WTC11 (cell line): ENCODE measurements around the gene SYPL1. TPM values are rescaled to one million over a fixed set of nuclear protein-coding genes. Genes with fewer than 3 reads are reported as not detected.

Source experiments
- ATAC-seq: fragments of 200-7000 bp; cut with Tn5 transposase; 2 replicates; pipeline ENCODE4 v1.10.0; 2021; ENCODE audit warnings: mild to moderate bottlenecking, moderate library complexity
- CTCF ChIA-PET: fragments of 300-600 bp; sonication (Branson Sonifier 250); formaldehyde crosslinking; loops from one replicate; lab custom pipeline; 2021; ENCODE audit warnings: antibody characterized with exemption; lab: Charles Lee
- POLR2A ChIA-PET: fragments of 350-600 bp; sonication (Branson Sonifier 250); formaldehyde crosslinking; loops from one replicate; lab custom pipeline; 2021; ENCODE audit warnings: antibody characterized with exemption; lab: Charles Lee
- DNase-seq: peaks from one replicate; pipeline ENCODE4 v3.0.0; 2021; ENCODE audit warnings: low spot score
- H3K27ac Mint-ChIP-seq: 2 replicates; pipeline ENCODE4 v1.8.0; 2021; ENCODE audit warnings: mixed read lengths
- H3K27me3 Mint-ChIP-seq: 2 replicates; pipeline ENCODE4 v1.8.0; 2021; ENCODE audit warnings: low read depth, mild to moderate bottlenecking, moderate library complexity, mixed read lengths
- H3K36me3 Mint-ChIP-seq: 2 replicates; pipeline ENCODE4 v1.8.0; 2021; ENCODE audit warnings: mixed read lengths
- H3K4me1 Mint-ChIP-seq: 2 replicates; pipeline ENCODE4 v1.8.0; 2022; ENCODE audit warnings: mixed read lengths
- H3K4me3 Mint-ChIP-seq: 2 replicates; pipeline ENCODE4 v1.8.0; 2021; ENCODE audit warnings: mild to moderate bottlenecking, moderate library complexity, mixed read lengths
- H3K9me3 Mint-ChIP-seq: 2 replicates; pipeline ENCODE4 v1.8.0; 2021; ENCODE audit warnings: mixed read lengths
- CBFB ChIP-seq: sonication (generic); formaldehyde crosslinking; IDR thresholded peaks from 2 replicates; pipeline ENCODE4 v1.8.1; 2022; ENCODE audit warnings: mild to moderate bottlenecking, low read depth, missing genetic modification reagents
- CREB1 ChIP-seq: sonication (generic); formaldehyde crosslinking; IDR thresholded peaks from 2 replicates; pipeline ENCODE4 v1.8.0; 2023; ENCODE audit warnings: mild to moderate bottlenecking, missing genetic modification reagents
- HMGA2 ChIP-seq: fragments of 250-450 bp; sonication (Bioruptor Pico); IDR thresholded peaks from 2 replicates; pipeline ENCODE4 v1.4.0; 2021; ENCODE audit warnings: mild to moderate bottlenecking, moderate library complexity
- JAZF1 ChIP-seq: fragments of 250-450 bp; sonication (Bioruptor Pico); IDR thresholded peaks from 2 replicates; pipeline ENCODE4 v1.9.0; 2021; ENCODE audit warnings: moderate library complexity, mild to moderate bottlenecking, inconsistent platforms
- MXD4 ChIP-seq: fragments of 250-450 bp; sonication (Bioruptor Pico); IDR thresholded peaks from 2 replicates; pipeline ENCODE4 v1.8.0; 2021; ENCODE audit warnings: mild to moderate bottlenecking, moderate library complexity, borderline replicate concordance
- NFATC4 ChIP-seq: fragments of 250-450 bp; sonication (Bioruptor Pico); IDR thresholded peaks from 2 replicates; pipeline ENCODE4 v1.9.0; 2021; ENCODE audit warnings: mild to moderate bottlenecking
- SMAD4 ChIP-seq: sonication (generic); formaldehyde crosslinking; IDR thresholded peaks from 2 replicates; pipeline ENCODE4 v1.8.0; 2022; ENCODE audit warnings: mild to moderate bottlenecking, missing genetic modification reagents
- TCF7 ChIP-seq: sonication (generic); formaldehyde crosslinking; IDR thresholded peaks from 2 replicates; pipeline ENCODE4 v1.8.0; 2022; ENCODE audit warnings: mild to moderate bottlenecking, low read depth, missing genetic modification reagents, moderate library complexity
- ZNF232 ChIP-seq: sonication (generic); formaldehyde crosslinking; IDR thresholded peaks from 2 replicates; pipeline ENCODE4 v1.8.0; 2022; ENCODE audit warnings: mild to moderate bottlenecking, missing genetic modification reagents
- ZNF671 ChIP-seq: fragments of 250-450 bp; sonication (Bioruptor Pico); IDR thresholded peaks from 2 replicates; pipeline ENCODE4 v1.8.0; 2021; ENCODE audit warnings: mild to moderate bottlenecking
- total RNA-seq: library from RNA; stranded (reverse); gene quantifications from 3 replicates; pipeline ENCODE4 v1.2.3, GENCODE V29; 2021
- TF ChIP-seq, protein P1 (sequence below): sonication (generic); formaldehyde crosslinking; IDR thresholded peaks from 2 replicates; pipeline ENCODE4 v1.8.0; 2023; ENCODE audit warnings: missing genetic modification reagents
- TF ChIP-seq, protein P2 (sequence below): sonication (generic); formaldehyde crosslinking; IDR thresholded peaks from 2 replicates; pipeline ENCODE4 v1.8.1; 2022; ENCODE audit warnings: missing genetic modification reagents, borderline replicate concordance
- TF ChIP-seq, protein P3 (sequence below): sonication (generic); formaldehyde crosslinking; IDR thresholded peaks from 2 replicates; pipeline ENCODE4 v1.8.1; 2022; ENCODE audit warnings: low read depth, mild to moderate bottlenecking, moderate library complexity, missing genetic modification reagents, borderline replicate concordance
- TF ChIP-seq, protein P4 (sequence below): fragments of 200-600 bp; IDR thresholded peaks from 2 replicates; pipeline ENCODE4 v1.8.0; 2022; ENCODE audit warnings: antibody characterized with exemption
- TF ChIP-seq, protein P5 (sequence below): sonication (generic); formaldehyde crosslinking; IDR thresholded peaks from 2 replicates; pipeline ENCODE4 v1.8.1; 2022; ENCODE audit warnings: mild to moderate bottlenecking, missing genetic modification reagents, moderate library complexity, borderline replicate concordance
- TF ChIP-seq, protein P6 (sequence below): fragments of 250-450 bp; sonication (Bioruptor Pico); IDR thresholded peaks from 2 replicates; pipeline ENCODE4 v1.9.0; 2021; ENCODE audit warnings: moderate library complexity, mild to moderate bottlenecking, inconsistent platforms, borderline replicate concordance
- TF ChIP-seq, protein P7 (sequence below): sonication (generic); formaldehyde crosslinking; IDR thresholded peaks from 2 replicates; pipeline ENCODE4 v1.8.1; 2023; ENCODE audit warnings: mild to moderate bottlenecking, missing genetic modification reagents
- TF ChIP-seq, protein P8 (sequence below): sonication (generic); formaldehyde crosslinking; IDR thresholded peaks from 2 replicates; pipeline ENCODE4 v1.8.0; 2022; ENCODE audit warnings: mild to moderate bottlenecking, missing genetic modification reagents

The SYPL1 gene
- total RNA-seq, 1 experiment from 2014 or later = 54.8 TPM

DNA sequence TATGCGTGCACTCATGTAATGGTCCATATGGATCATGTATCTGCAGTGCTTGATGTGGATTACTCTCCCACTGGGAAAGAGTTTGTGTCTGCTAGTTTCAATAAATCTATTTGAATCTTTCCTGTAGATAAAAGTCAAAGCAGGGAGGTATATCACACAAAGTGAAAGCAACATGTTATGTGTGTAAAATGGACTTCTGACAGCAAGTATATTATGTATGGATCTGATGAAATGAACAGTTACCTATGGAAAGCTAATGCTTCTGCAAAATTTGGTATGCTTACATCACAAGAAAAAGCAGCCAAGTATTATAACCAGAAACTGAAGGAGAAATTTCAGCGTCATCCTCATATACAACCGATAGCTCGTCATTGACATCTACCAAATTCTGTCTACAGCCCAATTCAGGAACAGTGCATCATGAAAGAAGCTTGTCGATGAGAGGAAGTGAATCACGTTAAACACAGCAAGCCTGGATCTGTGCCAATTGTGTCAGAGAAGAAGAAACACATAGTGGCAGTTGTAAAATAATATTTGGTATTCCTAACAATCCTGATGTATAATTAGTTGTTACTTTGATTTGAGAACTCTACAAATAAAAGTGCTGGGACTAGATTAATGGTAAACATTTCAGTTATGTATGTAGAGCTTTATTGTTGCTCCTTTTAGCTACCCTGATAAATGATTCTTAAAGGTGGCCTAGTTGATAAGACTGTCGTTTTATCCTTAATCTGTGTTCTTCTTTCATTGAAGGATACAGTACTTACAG is 14.2 kb upstream of the SYPL1 start:
- Mint-ChIP-seq H3K4me1 (peaks cover 10% of the 10 kb centered on the region; the same call in 1 of the 2 replicates), H3K36me3 (no peaks in the 10 kb centered on the region), H3K27ac (no peak overlapping the region)
- ChIA-PET POLR2A (no interaction called here), CTCF (interaction anchor here (0.6 kb wide), 1 partner anchor 28 kb away, joined by 3 read pairs; no protein-coding TSS in a partner anchor)
- TF ChIP-seq, protein P1, sequence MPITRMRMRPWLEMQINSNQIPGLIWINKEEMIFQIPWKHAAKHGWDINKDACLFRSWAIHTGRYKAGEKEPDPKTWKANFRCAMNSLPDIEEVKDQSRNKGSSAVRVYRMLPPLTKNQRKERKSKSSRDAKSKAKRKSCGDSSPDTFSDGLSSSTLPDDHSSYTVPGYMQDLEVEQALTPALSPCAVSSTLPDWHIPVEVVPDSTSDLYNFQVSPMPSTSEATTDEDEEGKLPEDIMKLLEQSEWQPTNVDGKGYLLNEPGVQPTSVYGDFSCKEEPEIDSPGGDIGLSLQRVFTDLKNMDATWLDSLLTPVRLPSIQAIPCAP = no peak
- TF ChIP-seq CREB1 (CRISPR knock-in tag) (no peak), CBFB (CRISPR knock-in tag) (no peak), TCF7 (CRISPR knock-in tag) (no peak), ZNF671 (CRISPR knock-in tag) (no peak), ZNF232 (CRISPR knock-in tag) (no peak), HMGA2 (CRISPR knock-in tag) (no peak), JAZF1 (CRISPR knock-in tag) (no peak), NFATC4 (CRISPR knock-in tag) (no peak), MXD4 (CRISPR knock-in tag) (no peak), SMAD4 (CRISPR knock-in tag) (no peak)
- TF ChIP-seq, protein P2, sequence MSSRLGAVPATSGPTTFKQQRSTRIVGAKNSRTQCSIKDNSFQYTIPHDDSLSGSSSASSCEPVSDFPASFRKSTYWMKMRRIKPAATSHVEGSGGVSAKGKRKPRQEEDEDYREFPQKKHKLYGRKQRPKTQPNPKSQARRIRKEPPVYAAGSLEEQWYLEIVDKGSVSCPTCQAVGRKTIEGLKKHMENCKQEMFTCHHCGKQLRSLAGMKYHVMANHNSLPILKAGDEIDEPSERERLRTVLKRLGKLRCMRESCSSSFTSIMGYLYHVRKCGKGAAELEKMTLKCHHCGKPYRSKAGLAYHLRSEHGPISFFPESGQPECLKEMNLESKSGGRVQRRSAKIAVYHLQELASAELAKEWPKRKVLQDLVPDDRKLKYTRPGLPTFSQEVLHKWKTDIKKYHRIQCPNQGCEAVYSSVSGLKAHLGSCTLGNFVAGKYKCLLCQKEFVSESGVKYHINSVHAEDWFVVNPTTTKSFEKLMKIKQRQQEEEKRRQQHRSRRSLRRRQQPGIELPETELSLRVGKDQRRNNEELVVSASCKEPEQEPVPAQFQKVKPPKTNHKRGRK (CRISPR knock-in tag) = no peak
- TF ChIP-seq, protein P3, sequence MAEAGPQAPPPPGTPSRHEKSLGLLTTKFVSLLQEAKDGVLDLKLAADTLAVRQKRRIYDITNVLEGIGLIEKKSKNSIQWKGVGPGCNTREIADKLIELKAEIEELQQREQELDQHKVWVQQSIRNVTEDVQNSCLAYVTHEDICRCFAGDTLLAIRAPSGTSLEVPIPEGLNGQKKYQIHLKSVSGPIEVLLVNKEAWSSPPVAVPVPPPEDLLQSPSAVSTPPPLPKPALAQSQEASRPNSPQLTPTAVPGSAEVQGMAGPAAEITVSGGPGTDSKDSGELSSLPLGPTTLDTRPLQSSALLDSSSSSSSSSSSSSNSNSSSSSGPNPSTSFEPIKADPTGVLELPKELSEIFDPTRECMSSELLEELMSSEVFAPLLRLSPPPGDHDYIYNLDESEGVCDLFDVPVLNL (CRISPR knock-in tag) = no peak
- TF ChIP-seq, protein P4, sequence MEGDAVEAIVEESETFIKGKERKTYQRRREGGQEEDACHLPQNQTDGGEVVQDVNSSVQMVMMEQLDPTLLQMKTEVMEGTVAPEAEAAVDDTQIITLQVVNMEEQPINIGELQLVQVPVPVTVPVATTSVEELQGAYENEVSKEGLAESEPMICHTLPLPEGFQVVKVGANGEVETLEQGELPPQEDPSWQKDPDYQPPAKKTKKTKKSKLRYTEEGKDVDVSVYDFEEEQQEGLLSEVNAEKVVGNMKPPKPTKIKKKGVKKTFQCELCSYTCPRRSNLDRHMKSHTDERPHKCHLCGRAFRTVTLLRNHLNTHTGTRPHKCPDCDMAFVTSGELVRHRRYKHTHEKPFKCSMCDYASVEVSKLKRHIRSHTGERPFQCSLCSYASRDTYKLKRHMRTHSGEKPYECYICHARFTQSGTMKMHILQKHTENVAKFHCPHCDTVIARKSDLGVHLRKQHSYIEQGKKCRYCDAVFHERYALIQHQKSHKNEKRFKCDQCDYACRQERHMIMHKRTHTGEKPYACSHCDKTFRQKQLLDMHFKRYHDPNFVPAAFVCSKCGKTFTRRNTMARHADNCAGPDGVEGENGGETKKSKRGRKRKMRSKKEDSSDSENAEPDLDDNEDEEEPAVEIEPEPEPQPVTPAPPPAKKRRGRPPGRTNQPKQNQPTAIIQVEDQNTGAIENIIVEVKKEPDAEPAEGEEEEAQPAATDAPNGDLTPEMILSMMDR = no peak
- TF ChIP-seq, protein P5, sequence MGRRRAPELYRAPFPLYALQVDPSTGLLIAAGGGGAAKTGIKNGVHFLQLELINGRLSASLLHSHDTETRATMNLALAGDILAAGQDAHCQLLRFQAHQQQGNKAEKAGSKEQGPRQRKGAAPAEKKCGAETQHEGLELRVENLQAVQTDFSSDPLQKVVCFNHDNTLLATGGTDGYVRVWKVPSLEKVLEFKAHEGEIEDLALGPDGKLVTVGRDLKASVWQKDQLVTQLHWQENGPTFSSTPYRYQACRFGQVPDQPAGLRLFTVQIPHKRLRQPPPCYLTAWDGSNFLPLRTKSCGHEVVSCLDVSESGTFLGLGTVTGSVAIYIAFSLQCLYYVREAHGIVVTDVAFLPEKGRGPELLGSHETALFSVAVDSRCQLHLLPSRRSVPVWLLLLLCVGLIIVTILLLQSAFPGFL (CRISPR knock-in tag) = no peak
- TF ChIP-seq, protein P6, sequence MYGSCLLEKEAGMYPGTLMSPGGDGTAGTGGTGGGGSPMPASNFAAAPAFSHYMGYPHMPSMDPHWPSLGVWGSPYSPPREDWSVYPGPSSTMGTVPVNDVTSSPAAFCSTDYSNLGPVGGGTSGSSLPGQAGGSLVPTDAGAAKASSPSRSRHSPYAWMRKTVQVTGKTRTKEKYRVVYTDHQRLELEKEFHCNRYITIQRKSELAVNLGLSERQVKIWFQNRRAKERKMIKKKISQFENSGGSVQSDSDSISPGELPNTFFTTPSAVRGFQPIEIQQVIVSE (CRISPR knock-in tag) = no peak
- TF ChIP-seq, protein P7, sequence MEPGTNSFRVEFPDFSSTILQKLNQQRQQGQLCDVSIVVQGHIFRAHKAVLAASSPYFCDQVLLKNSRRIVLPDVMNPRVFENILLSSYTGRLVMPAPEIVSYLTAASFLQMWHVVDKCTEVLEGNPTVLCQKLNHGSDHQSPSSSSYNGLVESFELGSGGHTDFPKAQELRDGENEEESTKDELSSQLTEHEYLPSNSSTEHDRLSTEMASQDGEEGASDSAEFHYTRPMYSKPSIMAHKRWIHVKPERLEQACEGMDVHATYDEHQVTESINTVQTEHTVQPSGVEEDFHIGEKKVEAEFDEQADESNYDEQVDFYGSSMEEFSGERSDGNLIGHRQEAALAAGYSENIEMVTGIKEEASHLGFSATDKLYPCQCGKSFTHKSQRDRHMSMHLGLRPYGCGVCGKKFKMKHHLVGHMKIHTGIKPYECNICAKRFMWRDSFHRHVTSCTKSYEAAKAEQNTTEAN (CRISPR knock-in tag) = no peak
- TF ChIP-seq, protein P8, sequence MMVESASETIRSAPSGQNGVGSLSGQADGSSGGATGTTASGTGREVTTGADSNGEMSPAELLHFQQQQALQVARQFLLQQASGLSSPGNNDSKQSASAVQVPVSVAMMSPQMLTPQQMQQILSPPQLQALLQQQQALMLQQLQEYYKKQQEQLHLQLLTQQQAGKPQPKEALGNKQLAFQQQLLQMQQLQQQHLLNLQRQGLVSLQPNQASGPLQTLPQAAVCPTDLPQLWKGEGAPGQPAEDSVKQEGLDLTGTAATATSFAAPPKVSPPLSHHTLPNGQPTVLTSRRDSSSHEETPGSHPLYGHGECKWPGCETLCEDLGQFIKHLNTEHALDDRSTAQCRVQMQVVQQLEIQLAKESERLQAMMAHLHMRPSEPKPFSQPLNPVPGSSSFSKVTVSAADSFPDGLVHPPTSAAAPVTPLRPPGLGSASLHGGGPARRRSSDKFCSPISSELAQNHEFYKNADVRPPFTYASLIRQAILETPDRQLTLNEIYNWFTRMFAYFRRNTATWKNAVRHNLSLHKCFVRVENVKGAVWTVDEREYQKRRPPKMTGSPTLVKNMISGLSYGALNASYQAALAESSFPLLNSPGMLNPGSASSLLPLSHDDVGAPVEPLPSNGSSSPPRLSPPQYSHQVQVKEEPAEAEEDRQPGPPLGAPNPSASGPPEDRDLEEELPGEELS (CRISPR knock-in tag) = no peak
- TF ChIP-seq, all 79 proteins: peak for 0
- Mint-ChIP-seq H3K9me3 (no peaks in the 10 kb centered on the region), H3K4me3 (no peak overlapping the region), H3K27me3 (no peaks in the 10 kb centered on the region)
- DNase-seq = no peak
- ATAC-seq = no peak
